Memory B cell (primary cell): ENCODE data around the gene DHRSX.

ENCODE experiments used
- ATAC-seq: fragments of 150-1000 bp; cut with Tn5 transposase; 2 replicates; pipeline ENCODE4 v1.10.0; 2021; ENCODE audit warnings: low read depth, mild to moderate bottlenecking, moderate library complexity
- DNase-seq, 2 donors: peaks; one replicate each; pipeline ENCODE4 v3.0.0; 2022; ENCODE audit warnings: low spot score in 2 of 2
- H3K27ac Mint-ChIP-seq: one replicate; pipeline ENCODE4 v1.8.0; 2022; ENCODE audit warnings: mild to moderate bottlenecking, moderate library complexity, mixed read lengths
- H3K27me3 Mint-ChIP-seq: one replicate; pipeline ENCODE4 v1.8.0; 2022; ENCODE audit warnings: mixed read lengths
- H3K36me3 Mint-ChIP-seq: one replicate; pipeline ENCODE4 v1.8.0; 2022; ENCODE audit warnings: mild to moderate bottlenecking, mixed read lengths
- H3K4me1 Mint-ChIP-seq: one replicate; pipeline ENCODE4 v1.8.0; 2022; ENCODE audit warnings: mixed read lengths
- H3K4me3 Mint-ChIP-seq: one replicate; pipeline ENCODE4 v1.8.0; 2022; ENCODE audit warnings: mild to moderate bottlenecking, moderate library complexity, mixed read lengths
- H3K9me3 Mint-ChIP-seq: one replicate; pipeline ENCODE4 v1.8.0; 2022; ENCODE audit warnings: mixed read lengths

The DHRSX gene

DNA sequence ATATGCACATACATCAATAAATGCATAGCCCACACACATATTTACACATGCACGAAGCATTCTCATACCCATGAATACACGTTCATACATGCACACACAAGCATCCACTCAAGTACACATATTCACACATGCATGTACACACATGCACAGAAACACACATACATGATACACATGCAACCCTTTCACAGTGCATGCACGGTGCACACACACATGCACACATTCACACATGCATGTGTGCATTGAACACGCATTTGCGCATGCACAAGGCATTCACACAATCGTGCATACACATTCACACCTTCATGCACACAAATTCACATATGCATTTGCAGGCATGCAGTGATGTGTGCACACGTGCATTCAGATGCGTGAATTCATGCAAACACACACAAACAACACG, 324.5 kb downstream of the DHRSX start:
- no peak overlapping the region for H3K4me3 Mint-ChIP-seq
- no peaks in the 10 kb centered on the region for H3K36me3 Mint-ChIP-seq
- no peaks in the 10 kb centered on the region for H3K27me3 Mint-ChIP-seq
- H3K4me1 Mint-ChIP-seq: peaks cover 22% of the 10 kb centered on the region
- no peak overlapping the region for H3K27ac Mint-ChIP-seq
- DNase-seq (no peak), ATAC-seq (no peak)
- H3K9me3 Mint-ChIP-seq: peaks cover 1% of the 10 kb centered on the region

DNA sequence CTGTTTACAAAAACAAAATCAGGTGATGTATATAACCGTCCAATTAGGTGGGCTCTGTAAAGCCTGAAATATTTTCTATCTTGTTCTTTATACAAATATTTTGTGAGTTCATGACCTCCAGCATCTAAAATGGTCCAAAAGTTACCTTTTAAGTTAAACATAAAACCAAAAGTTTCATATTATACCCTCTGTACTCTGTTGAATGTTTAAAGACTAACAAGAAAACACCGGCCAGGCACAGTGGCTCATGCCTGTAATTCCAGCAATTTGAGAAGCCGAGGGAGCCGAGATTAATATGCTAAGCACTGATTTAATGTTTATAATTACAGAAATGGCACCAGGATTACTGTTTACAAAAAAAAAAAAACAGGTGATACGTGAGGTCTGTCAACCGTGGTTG, 328.4 kb downstream of the DHRSX start:
- no peak for DNase-seq
- no peak for ATAC-seq
- H3K4me3 Mint-ChIP-seq: no peak overlapping the region
- H3K27me3 Mint-ChIP-seq: no peaks in the 10 kb centered on the region
- peaks cover 2% of the 10 kb centered on the region for H3K36me3 Mint-ChIP-seq
- peaks cover 3% of the 10 kb centered on the region for H3K9me3 Mint-ChIP-seq
- H3K4me1 Mint-ChIP-seq: peaks cover 15% of the 10 kb centered on the region
- H3K27ac Mint-ChIP-seq: no peak overlapping the region
